Astrocyte of the cerebellum (primary cell): ENCODE data around the gene ADGRB3.

Experiments
- DNase-seq: peaks from one replicate; pipeline ENCODE4 v3.0.0-alpha.2; 2011; ENCODE audit warnings: low read depth
- H3K4me3 ChIP-seq: 2 replicates; pipeline ENCODE4 v1.5.1; 2011; ENCODE audit warnings: mild to moderate bottlenecking, low read depth, low read length, moderate library complexity
- in situ Hi-C: cut with HindIII; loops from 2 replicates; pipeline ENCODE4 v1.10.0; 2017; ENCODE audit warnings: low sequenced_read_pairs
- TF ChIP-seq, protein P1 (sequence below): IDR thresholded peaks from 2 replicates; pipeline ENCODE4 v1.5.1; 2012; ENCODE audit warnings: low read length, low read depth, moderate library complexity, mild to moderate bottlenecking; ENCODE audit errors: missing control alignments

Gene ADGRB3

DNA sequence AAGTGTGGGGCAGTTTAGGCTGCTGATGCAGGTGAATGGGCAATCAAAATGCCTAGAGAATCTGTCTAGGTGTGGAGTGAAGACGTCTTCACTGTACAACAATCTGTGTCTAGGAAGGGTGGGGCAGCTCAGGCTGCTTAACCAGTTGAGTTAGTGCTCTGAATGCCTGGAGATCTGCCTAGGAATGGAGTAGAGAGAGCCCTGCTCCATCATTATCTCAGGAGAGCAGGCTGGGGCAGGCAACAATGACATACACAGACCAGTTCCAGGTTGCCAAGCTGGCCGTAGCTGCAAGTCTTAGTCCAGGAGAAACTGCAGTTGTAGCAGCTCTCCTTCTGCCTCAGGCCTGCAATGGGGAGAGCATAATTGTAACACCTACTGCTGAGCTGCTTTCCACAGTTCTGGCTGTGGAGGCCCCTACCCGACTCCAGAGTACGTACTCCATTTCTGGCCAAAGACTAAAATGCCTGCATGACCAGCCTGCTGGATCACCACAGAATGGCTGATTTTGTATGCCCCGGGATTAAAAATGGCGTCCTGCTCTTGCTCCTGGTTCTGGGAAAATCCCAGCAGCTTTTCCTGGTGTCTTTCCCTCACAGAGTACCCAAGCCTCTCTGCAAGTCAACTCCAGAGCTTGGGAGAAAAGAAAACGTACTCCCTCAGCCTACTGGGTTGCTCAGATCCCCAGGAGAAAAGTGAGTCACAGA is 545.4 kb downstream of the ADGRB3 start:
- in situ Hi-C loops: no loop called here
- DNase-seq: no peak
- no peak overlapping the region for H3K4me3 ChIP-seq
- TF ChIP-seq, protein P1, sequence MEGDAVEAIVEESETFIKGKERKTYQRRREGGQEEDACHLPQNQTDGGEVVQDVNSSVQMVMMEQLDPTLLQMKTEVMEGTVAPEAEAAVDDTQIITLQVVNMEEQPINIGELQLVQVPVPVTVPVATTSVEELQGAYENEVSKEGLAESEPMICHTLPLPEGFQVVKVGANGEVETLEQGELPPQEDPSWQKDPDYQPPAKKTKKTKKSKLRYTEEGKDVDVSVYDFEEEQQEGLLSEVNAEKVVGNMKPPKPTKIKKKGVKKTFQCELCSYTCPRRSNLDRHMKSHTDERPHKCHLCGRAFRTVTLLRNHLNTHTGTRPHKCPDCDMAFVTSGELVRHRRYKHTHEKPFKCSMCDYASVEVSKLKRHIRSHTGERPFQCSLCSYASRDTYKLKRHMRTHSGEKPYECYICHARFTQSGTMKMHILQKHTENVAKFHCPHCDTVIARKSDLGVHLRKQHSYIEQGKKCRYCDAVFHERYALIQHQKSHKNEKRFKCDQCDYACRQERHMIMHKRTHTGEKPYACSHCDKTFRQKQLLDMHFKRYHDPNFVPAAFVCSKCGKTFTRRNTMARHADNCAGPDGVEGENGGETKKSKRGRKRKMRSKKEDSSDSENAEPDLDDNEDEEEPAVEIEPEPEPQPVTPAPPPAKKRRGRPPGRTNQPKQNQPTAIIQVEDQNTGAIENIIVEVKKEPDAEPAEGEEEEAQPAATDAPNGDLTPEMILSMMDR: no peak

DNA sequence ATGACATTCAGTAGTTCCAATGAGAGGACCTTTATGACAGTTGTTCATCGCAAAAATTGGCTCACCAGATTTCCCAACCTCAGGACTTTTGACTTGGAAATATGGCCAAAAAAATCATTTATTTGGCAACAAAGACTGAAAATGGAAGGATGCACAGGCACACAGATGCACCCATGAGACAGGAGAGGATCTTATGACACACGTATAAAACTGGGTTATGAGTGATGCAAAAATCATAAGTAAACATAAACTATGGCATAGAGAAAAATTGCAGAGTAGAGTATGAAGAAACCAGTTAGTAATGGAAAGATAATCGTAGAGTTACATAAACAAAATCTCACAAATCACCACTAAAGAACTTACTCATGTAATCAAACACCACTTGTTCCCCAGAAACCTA is 546.9 kb downstream of the ADGRB3 start:
- TF ChIP-seq, protein P1: no peak
- in situ Hi-C loops: no loop called here
- DNase-seq: no peak
- H3K4me3 ChIP-seq: no peak overlapping the region

DNA sequence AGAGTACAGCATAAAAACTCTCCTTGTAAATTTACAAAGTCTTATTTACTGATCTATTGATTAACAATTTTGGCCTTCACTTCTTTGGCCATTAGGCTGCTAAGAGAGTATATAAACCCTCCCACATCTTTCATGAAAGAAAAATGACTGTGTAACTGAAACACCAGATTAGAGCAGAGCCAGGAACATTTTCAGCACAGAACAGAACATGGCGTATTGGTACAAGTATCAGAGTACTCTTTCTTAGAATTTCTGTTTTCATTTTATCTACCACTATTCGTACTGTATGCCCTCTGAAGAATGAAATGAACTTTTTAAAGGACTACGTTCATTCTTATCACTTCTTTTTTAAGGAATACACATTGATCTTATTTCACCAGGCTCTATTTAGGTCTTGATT is 550.2 kb downstream of the ADGRB3 start:
- in situ Hi-C loops: no loop called here
- no peak for DNase-seq
- TF ChIP-seq, protein P1: no peak
- H3K4me3 ChIP-seq: no peak overlapping the region

DNA sequence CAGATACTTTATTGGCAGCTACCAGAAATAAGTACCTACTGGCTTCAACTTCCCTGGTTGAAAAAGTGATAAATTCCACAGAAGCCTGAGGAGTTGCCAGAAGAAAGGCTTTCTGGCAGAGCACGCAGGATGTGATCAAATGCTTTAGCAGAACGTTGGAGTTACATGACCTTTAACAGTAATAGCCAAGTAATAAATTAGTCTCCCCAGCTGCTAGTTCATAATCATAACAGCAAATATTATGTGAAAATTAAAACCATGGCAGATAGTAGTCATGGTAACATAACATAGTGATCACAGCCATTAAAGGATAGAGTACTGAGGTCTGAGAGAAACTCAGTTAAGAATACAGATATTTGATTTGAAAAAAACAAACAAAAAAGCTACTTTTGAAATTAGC is 567.7 kb downstream of the ADGRB3 start:
- TF ChIP-seq, protein P1: no peak
- in situ Hi-C loops: no loop called here
- DNase-seq: no peak
- H3K4me3 ChIP-seq: no peak overlapping the region

DNA sequence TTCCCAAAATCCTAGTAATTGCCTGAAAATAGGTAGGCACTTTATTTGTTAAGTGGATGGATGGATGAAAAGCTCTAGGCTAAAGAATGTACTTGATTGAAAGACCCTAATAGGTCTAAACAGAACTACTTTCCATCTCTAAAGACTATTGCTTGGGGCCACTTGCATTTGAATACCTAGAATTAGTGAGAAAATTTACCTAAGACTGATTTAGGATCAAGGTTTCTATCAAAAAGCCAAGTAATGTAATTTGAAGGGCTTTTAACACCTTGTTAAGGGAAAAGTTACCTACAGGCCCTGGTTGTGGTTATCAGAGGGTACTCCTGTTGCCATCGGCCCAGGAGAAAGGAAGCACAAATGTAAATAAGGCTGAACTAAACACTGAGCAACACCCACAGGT is 581.0 kb downstream of the ADGRB3 start:
- no peak overlapping the region for H3K4me3 ChIP-seq
- DNase-seq: no peak
- in situ Hi-C loops: no loop called here
- TF ChIP-seq, protein P1: no peak

DNA sequence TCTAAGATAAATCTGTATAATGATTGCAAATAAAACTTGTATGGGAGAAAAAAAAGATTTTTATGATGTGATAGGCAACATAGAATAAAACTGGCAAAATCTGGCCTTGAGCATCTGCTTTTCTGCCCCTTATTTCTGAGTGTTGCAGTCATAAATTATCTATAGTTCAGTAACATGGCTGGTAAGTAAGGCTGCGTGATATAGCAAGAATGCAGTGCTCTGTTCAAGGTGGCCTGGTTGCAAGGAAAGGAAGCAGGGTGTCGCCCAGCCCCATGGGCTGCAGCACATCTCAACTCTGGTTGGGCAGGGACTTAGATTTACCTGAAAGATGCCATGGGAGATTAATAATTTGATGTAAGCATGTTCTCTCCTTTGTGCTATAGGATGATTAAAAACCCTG is 582.3 kb downstream of the ADGRB3 start:
- H3K4me3 ChIP-seq: no peak overlapping the region
- in situ Hi-C loops: no loop called here
- TF ChIP-seq, protein P1: no peak
- no peak for DNase-seq
